ENCODE results near the gene SPATA9. TPM values are rescaled to one million over a fixed set of nuclear protein-coding genes. Genes with fewer than 3 reads are reported as not detected.

SPATA9 gene
- polyA plus RNA-seq, 1 of the 3 experiments (the other 2 are of a cell fraction): 0.07 TPM

DNA sequence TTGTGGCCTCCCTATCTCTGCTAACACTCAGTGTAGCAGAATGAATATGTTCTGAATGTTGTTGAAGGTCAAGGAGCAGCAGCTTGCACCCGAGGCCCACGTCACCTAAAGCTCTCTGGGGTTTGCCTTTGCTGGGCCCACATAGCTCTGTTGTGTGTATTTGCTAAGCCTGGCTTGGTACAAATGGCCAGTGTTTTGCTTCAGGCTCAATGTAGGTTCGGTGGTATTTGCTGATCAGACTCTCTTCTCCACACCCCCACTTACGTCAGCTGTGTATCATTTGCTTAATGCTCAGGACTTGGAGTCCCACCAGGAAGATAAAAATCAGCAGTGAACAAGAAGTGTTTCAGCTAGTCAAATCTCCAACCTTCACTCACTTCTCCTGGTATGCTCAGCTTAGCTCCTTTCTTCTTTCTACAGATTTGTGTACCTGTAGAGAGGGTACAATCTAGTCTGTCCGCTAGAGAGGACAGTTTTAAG lies 41.0 kb downstream of the SPATA9 start:
- no peak for TF ChIP-seq RAD21 (IDR thresholded peaks at IDR 0.05; ENCODE audit: low read length)
- no peak for TF ChIP-seq EP300 (IDR thresholded peaks at IDR 0.05; ENCODE audit: borderline replicate concordance in 1 of 2, low read depth in 1 of 2, low read length in 1 of 2)
- TF ChIP-seq, protein P1, sequence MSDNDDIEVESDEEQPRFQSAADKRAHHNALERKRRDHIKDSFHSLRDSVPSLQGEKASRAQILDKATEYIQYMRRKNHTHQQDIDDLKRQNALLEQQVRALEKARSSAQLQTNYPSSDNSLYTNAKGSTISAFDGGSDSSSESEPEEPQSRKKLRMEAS (IDR thresholded peaks at IDR 0.05; ENCODE audit: low read depth): no peak
- H3K27me3 ChIP-seq (ENCODE audit: insufficient read depth): no peaks in the 10 kb centered on the region
- no peak for DNase-seq
- no peaks in the 10 kb centered on the region for H4K20me1 ChIP-seq (ENCODE audit: insufficient read depth)
- no peak overlapping the region for H3K4me3 ChIP-seq (ENCODE audit: low read depth in 2 of 2, low read length in 1 of 2)
- no peaks in the 10 kb centered on the region for H3K9me2 ChIP-seq
- ChIA-PET POLR2A (no interaction called here), CTCF (interaction anchor here (1.4 to 9.5 kb wide), 3 partner anchors 11 to 204 kb away, joined by 3 to 139 read pairs (median 39); no protein-coding TSS in a partner anchor)
- 79% methylated on average over 4 of the region's 5 CpGs for WGBS (ENCODE audit: low lambda C conversion rate)
- H3K4me1 ChIP-seq (ENCODE audit: control insufficient read depth in 1 of 2, insufficient read depth in 2 of 2, low read depth in 1 of 2, low read length in 1 of 2): peaks cover 0 to 2% of the 10 kb centered on the region in 2 experiments; a peak in 1 of 4 replicates
- H3K9ac ChIP-seq: no peak overlapping the region
- no peak overlapping the region for H3K27ac ChIP-seq (ENCODE audit: low read depth in 2 of 2, low read length in 1 of 2)
- H2AFZ ChIP-seq (ENCODE audit: low read depth): no peak overlapping the region
- peaks cover 6% of the 10 kb centered on the region for H3F3A ChIP-seq (replicated peaks; ENCODE audit: insufficient read depth)
- no peaks in the 10 kb centered on the region for H3K79me2 ChIP-seq (ENCODE audit: insufficient read depth)
- H3K4me2 ChIP-seq: no peak overlapping the region
- H3K36me3 ChIP-seq (replicated peaks in 1 of 2; ENCODE audit: control insufficient read depth in 1 of 2, insufficient read depth in 2 of 2, low read length in 1 of 2): no peaks in the 10 kb centered on the region
- no peaks in the 10 kb centered on the region for H3K9me3 ChIP-seq

DNA sequence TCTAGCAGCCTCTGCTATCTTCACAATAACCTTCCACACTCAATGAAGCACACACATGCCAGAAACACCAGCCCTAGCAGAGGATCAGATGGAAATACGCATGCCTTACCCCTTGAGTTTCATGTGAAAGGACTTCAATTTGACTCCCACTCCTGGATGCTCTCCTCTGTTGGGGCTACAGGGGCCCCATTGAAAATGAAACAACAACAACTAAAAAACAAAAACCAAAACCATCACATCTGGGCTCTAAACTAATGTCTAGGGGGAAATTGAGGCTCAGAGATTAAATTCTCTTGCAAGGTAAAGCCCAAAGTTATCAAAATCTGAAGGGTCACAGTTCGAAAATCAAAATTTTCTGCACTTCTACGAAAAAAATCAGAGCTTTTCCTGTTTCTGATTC lies 44.2 kb downstream of the SPATA9 start:
- Histone ChIP-seq H3K9me3 (no peaks in the 10 kb centered on the region), H3K27ac (ENCODE audit: low read depth in 2 of 2, low read length in 1 of 2) (no peak overlapping the region), H3K27me3 (ENCODE audit: insufficient read depth) (no peaks in the 10 kb centered on the region), H3K36me3 (replicated peaks in 1 of 2; ENCODE audit: control insufficient read depth in 1 of 2, insufficient read depth in 2 of 2, low read length in 1 of 2) (no peaks in the 10 kb centered on the region), H3K4me3 (ENCODE audit: low read depth in 2 of 2, low read length in 1 of 2) (no peak overlapping the region), H3K9me2 (no peaks in the 10 kb centered on the region), H3K79me2 (ENCODE audit: insufficient read depth) (no peaks in the 10 kb centered on the region), H3K9ac (no peak overlapping the region), H4K20me1 (ENCODE audit: insufficient read depth) (no peaks in the 10 kb centered on the region), H2AFZ (ENCODE audit: low read depth) (peak overlapping the region; percentile 17; the same call in 1 of the 2 replicates), H3K4me2 (no peak overlapping the region), H3K4me1 (ENCODE audit: control insufficient read depth in 1 of 2, insufficient read depth in 2 of 2, low read depth in 1 of 2, low read length in 1 of 2) (no peaks in the 10 kb centered on the region), H3F3A (replicated peaks; ENCODE audit: insufficient read depth) (no peaks in the 10 kb centered on the region)
- POLR2A ChIA-PET: no interaction called here
- WGBS (ENCODE audit: low lambda C conversion rate): 36% methylated on average over 3 of the region's 3 CpGs
- no peak for DNase-seq
- CTCF ChIA-PET: interaction anchor here (1.8 kb wide), 1 partner anchor 143 kb away, joined by 3 read pairs; no protein-coding TSS in a partner anchor
- TF ChIP-seq POLR2AphosphoS5 (IDR thresholded peaks at IDR 0.05; ENCODE audit: low read depth, low read length): no peak
- TF ChIP-seq, protein P1 (IDR thresholded peaks at IDR 0.05; ENCODE audit: low read depth): no peak
- TF ChIP-seq NRF1 (IDR thresholded peaks at IDR 0.05; ENCODE audit: low read depth, low read length): no peak
- TF ChIP-seq SIN3A (IDR thresholded peaks at IDR 0.05; ENCODE audit: borderline replicate concordance, low read depth, low read length): no peak
- TF ChIP-seq ELF1 (IDR thresholded peaks at IDR 0.05): no peak
- TF ChIP-seq JUND (IDR thresholded peaks at IDR 0.05): no peak
- TF ChIP-seq, protein P2, sequence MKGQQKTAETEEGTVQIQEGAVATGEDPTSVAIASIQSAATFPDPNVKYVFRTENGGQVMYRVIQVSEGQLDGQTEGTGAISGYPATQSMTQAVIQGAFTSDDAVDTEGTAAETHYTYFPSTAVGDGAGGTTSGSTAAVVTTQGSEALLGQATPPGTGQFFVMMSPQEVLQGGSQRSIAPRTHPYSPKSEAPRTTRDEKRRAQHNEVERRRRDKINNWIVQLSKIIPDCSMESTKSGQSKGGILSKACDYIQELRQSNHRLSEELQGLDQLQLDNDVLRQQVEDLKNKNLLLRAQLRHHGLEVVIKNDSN (IDR thresholded peaks at IDR 0.05; ENCODE audit: borderline replicate concordance, low read depth): no peak
- TF ChIP-seq FOSL2 (IDR thresholded peaks at IDR 0.05; ENCODE audit: borderline replicate concordance, low read depth): no peak
- TF ChIP-seq GATA2 (CRISPR knock-in tag; IDR thresholded peaks at IDR 0.05): no peak
- TF ChIP-seq, protein P3, sequence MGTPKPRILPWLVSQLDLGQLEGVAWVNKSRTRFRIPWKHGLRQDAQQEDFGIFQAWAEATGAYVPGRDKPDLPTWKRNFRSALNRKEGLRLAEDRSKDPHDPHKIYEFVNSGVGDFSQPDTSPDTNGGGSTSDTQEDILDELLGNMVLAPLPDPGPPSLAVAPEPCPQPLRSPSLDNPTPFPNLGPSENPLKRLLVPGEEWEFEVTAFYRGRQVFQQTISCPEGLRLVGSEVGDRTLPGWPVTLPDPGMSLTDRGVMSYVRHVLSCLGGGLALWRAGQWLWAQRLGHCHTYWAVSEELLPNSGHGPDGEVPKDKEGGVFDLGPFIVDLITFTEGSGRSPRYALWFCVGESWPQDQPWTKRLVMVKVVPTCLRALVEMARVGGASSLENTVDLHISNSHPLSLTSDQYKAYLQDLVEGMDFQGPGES (IDR thresholded peaks at IDR 0.05; ENCODE audit: low read depth, low read length): no peak
- TF ChIP-seq, protein P4, sequence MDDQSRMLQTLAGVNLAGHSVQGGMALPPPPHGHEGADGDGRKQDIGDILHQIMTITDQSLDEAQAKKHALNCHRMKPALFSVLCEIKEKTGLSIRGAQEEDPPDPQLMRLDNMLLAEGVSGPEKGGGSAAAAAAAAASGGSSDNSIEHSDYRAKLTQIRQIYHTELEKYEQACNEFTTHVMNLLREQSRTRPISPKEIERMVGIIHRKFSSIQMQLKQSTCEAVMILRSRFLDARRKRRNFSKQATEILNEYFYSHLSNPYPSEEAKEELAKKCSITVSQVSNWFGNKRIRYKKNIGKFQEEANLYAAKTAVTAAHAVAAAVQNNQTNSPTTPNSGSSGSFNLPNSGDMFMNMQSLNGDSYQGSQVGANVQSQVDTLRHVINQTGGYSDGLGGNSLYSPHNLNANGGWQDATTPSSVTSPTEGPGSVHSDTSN (IDR thresholded peaks at IDR 0.05): no peak
- TF ChIP-seq, protein P5, sequence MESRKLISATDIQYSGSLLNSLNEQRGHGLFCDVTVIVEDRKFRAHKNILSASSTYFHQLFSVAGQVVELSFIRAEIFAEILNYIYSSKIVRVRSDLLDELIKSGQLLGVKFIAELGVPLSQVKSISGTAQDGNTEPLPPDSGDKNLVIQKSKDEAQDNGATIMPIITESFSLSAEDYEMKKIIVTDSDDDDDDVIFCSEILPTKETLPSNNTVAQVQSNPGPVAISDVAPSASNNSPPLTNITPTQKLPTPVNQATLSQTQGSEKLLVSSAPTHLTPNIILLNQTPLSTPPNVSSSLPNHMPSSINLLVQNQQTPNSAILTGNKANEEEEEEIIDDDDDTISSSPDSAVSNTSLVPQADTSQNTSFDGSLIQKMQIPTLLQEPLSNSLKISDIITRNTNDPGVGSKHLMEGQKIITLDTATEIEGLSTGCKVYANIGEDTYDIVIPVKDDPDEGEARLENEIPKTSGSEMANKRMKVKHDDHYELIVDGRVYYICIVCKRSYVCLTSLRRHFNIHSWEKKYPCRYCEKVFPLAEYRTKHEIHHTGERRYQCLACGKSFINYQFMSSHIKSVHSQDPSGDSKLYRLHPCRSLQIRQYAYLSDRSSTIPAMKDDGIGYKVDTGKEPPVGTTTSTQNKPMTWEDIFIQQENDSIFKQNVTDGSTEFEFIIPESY (IDR thresholded peaks at IDR 0.05; ENCODE audit: borderline replicate concordance, low read depth): no peak
- TF ChIP-seq RAD21 (IDR thresholded peaks at IDR 0.05; ENCODE audit: low read length): no peak
- no peak for TF ChIP-seq SMC3 (IDR thresholded peaks at IDR 0.05; ENCODE audit: low read depth, low read length)
- TF ChIP-seq TAF1 (IDR thresholded peaks at IDR 0.05; ENCODE audit: borderline replicate concordance, low read depth, low read length): no peak
- TF ChIP-seq, protein P6, sequence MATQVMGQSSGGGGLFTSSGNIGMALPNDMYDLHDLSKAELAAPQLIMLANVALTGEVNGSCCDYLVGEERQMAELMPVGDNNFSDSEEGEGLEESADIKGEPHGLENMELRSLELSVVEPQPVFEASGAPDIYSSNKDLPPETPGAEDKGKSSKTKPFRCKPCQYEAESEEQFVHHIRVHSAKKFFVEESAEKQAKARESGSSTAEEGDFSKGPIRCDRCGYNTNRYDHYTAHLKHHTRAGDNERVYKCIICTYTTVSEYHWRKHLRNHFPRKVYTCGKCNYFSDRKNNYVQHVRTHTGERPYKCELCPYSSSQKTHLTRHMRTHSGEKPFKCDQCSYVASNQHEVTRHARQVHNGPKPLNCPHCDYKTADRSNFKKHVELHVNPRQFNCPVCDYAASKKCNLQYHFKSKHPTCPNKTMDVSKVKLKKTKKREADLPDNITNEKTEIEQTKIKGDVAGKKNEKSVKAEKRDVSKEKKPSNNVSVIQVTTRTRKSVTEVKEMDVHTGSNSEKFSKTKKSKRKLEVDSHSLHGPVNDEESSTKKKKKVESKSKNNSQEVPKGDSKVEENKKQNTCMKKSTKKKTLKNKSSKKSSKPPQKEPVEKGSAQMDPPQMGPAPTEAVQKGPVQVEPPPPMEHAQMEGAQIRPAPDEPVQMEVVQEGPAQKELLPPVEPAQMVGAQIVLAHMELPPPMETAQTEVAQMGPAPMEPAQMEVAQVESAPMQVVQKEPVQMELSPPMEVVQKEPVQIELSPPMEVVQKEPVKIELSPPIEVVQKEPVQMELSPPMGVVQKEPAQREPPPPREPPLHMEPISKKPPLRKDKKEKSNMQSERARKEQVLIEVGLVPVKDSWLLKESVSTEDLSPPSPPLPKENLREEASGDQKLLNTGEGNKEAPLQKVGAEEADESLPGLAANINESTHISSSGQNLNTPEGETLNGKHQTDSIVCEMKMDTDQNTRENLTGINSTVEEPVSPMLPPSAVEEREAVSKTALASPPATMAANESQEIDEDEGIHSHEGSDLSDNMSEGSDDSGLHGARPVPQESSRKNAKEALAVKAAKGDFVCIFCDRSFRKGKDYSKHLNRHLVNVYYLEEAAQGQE (IDR thresholded peaks at IDR 0.05; ENCODE audit: low read depth, low read length): no peak
- no peak for TF ChIP-seq RFX5 (IDR thresholded peaks at IDR 0.05; ENCODE audit: low read length)
